Measurements from ENCODE around the gene ADARB1. TPM values are rescaled to one million over a fixed set of nuclear protein-coding genes. Genes with fewer than 3 reads are reported as not detected.

The ADARB1 gene
- total RNA-seq, 1 donor = 18.4 TPM

DNA sequence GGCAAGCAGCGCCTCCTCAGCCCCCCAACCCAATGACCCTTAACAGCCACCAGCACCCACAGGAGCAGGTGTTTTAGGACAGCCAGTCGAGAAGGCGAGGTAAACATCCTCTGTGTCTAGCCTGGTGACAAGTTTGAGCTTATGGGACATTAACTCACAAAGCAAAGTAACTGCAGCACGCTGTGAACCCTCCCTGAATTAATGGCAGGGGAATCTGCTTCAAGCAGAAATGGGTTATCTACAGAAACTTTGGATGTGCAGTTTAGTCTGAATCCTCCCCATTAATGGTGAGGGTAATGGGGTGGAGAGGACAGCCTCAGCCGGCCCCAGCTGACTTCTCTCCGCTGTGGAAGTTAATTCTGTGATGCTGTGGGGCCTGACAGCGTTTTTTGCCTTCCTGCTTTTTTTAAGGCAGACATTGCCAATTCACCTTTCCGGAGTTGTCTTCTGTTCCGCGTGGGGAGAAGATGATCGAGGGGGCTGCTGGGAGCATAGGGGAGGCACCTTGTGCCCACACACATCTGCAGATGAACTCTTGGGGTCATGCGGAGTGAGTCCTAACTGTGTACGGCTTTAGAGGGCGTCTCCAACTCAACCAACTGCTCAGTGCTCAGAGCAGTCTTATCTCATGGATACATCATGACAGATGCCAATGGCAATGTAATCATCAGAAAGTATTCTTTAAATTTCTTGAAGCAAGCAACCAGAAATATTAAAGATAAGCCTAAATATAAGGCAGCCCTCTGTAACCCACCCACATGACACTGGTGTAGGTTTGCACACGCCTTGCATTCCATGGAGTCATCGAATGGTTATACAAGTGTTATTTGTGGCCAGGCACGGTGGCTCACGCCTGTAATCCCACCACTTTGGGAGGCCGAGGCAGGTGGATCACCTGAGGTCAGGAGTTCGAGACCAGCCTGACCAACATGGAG, 172.3 kb downstream of the ADARB1 start:
- H3K4me1 ChIP-seq (ENCODE audit: insufficient read depth, low read length) = no peaks in the 10 kb centered on the region
- H3K4me3 ChIP-seq (ENCODE audit: low read length) = no peak overlapping the region
- peaks cover 7% of the 10 kb centered on the region for H3K9me3 ChIP-seq (ENCODE audit: low read depth, low read length)
- no peaks in the 10 kb centered on the region for H3K27me3 ChIP-seq (ENCODE audit: insufficient read depth, low read length)

DNA sequence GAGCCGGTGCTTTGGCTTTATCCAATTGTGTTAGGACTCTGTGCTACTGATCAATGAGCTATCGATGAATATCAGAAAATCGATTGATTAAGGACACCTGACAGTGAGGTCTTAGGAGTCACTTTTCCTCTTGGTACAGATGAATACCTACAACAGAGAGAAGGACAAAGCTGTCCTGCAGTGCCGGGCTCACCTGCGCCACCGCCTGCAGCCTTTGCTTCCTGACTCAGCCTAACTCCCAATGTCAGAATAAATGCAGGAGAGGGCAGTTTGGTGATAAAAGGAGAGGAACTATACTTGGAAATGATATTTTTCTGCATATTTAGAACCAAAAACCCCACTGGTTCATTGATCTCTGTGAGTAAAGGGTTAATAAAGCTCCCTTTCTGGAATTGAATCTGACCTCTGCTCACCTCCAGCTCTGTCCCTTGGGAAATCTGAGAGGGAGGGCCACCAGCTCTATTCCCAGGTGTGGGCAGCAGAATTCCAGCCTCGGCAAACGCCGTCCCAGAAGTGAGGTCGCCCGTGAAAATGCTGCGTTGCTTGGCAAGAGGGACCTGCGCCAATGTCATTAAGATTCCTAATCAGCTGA, 174.0 kb downstream of the ADARB1 start:
- H3K9me3 ChIP-seq (ENCODE audit: low read depth, low read length) = peaks cover 4% of the 10 kb centered on the region
- H3K27me3 ChIP-seq (ENCODE audit: insufficient read depth, low read length) = no peaks in the 10 kb centered on the region
- H3K4me3 ChIP-seq (ENCODE audit: low read length) = no peak overlapping the region
- no peaks in the 10 kb centered on the region for H3K4me1 ChIP-seq (ENCODE audit: insufficient read depth, low read length)

DNA sequence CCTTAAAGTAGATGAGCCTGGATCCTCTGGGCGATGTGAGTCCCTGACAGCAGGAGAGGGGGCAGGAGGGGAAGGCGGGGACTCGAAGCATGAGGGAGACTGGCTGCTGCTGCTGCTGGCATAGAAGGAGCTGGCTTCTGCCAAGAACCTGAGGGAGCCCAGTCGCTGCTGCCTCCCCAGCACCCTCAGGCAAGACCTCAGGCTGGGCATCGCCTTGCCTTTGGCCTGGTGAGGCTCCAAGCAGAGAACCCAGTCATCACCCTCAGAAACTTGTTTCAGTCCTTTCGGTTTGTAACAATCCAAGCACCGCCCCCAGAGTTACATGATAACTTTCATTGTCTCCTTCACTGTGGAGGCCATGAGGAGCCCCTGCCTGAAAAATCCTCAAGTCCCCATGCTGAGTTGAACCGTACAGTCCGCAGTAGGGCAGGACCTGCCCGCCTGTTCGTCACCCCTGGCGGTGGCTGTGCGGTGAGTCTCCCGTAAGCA, 174.6 kb downstream of the ADARB1 start:
- Histone ChIP-seq H3K4me1 (ENCODE audit: insufficient read depth, low read length) (no peaks in the 10 kb centered on the region), H3K27me3 (ENCODE audit: insufficient read depth, low read length) (no peaks in the 10 kb centered on the region), H3K9me3 (ENCODE audit: low read depth, low read length) (no peaks in the 10 kb centered on the region)

DNA sequence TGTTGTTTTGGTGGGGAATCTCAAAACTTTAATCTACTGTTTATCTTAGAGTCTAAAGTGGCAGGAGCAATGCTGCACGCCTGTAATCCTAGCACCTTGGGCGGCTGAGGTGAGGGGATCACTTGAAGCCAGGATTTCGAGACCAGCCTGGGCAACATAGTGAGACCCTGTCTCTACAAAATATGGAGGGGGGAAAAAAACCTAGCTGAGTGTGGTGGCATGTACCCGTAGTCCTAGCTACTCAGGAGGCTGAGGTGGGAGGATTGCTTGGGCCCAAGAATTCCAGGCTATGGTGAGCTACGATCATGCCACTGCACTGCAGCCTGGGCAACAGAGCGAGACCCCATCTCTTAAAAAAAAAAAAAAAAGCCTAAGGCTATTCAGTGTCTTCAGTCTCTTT, 175.2 kb downstream of the ADARB1 start:
- no peaks in the 10 kb centered on the region for H3K27me3 ChIP-seq (ENCODE audit: insufficient read depth, low read length)
- no peaks in the 10 kb centered on the region for H3K9me3 ChIP-seq (ENCODE audit: low read depth, low read length)
- H3K4me1 ChIP-seq (ENCODE audit: insufficient read depth, low read length) = no peaks in the 10 kb centered on the region
- no peak overlapping the region for H3K4me3 ChIP-seq (ENCODE audit: low read length)

More for the DNA sequence above, 174.6 kb downstream of the ADARB1 start:
- H3K4me3 ChIP-seq (ENCODE audit: low read length) = no peak overlapping the region

DNA sequence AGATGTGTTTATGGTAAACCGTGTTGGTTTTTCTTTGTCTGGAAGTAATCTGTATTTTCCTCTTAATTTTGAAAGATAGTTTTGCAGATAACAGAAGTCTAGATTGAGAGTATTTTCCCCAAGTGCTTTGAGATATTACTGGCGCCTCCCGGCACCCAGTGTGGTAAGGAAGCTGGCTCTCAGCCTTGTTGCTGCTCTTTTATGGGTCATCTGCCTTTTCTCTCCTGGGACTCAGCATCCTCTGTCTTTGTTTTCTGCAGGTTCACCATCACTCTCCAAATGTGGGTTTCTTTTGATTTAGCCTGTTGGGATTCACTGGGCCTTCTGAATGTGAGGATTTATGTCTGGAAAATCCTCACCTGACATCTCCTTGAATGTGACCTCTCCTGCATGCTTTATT, 175.9 kb downstream of the ADARB1 start:
- no peak overlapping the region for H3K4me3 ChIP-seq (ENCODE audit: low read length)

DNA sequence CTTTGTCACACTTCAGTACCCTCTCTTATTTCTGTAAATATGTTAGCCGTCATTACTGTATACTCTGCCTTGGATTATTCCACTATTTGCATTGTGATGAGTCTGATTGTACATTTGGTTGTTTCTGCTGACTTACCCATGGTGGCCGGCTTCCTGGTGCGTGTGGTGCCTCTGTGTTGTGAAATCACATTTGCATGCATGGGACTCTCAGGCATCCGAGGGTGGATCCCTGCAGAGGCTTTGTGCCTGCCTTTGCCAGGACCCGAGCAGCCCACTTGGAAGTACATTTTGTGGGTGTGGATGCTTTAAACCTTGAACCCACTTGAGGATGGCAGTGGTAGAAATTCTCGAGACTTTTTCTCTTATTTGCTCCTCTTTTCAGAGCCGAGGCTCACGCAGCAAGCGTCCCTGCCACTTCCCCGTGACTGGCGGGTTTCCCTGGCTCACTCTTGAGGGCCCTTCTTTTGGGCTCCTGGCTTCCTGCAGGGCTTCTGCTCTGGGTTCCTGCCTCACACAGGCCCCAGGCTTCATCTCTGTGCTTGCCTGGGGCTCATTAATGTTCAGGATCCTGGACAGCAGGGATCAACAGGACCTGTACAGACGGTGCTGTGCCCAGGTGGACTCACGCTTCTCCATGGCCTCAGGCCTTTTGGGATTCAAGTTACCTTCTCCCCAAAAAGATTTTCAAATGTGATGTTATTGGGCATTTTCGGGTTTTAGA, 176.7 kb downstream of the ADARB1 start:
- Histone ChIP-seq H3K27me3 (ENCODE audit: insufficient read depth, low read length) (no peaks in the 10 kb centered on the region), H3K4me1 (ENCODE audit: insufficient read depth, low read length) (no peaks in the 10 kb centered on the region), H3K9me3 (ENCODE audit: low read depth, low read length) (no peaks in the 10 kb centered on the region), H3K4me3 (ENCODE audit: low read length) (no peak overlapping the region)

More for the DNA sequence above, 175.9 kb downstream of the ADARB1 start:
- H3K4me1 ChIP-seq (ENCODE audit: insufficient read depth, low read length) = no peaks in the 10 kb centered on the region
- no peaks in the 10 kb centered on the region for H3K27me3 ChIP-seq (ENCODE audit: insufficient read depth, low read length)
- no peaks in the 10 kb centered on the region for H3K9me3 ChIP-seq (ENCODE audit: low read depth, low read length)

DNA sequence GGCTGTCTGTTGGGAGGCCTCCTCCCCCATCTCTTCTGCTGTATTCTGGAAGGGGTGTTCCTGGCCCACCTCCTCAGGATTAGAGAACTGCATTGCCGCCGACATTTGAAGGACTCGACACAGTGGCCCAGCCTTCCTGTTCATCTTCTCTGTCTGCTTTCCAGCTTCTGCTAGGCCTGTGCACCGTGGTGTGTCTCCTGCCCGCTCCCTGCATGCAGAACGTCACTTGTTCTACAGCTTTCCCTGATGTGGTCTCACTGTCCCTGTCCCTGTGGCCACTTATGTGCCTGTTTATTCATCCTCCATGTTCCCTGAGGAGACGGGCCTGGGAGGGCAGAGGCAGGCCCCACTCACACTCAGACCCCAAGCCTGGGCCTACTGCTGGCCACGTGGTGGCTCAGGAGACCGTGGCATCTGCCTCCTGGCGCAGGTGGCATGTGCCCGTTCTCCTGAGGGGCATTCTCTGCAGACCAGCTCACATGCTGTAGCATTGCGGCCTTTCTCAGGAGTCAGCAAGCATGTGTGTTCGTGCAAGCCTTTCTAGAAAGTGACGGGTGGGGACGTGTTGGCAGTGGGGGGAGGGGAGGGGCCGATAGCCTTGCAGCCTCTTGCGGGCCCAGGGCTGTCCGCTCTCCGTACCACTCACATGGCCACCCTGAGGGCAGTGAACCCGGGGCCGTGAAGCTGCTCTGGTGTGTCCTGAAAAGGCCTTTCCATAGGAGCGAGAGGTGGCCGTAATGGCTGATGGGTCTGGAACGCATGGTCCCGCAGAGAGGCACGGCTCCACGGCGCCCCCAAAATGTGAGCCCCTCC, 177.5 kb downstream of the ADARB1 start:
- H3K27me3 ChIP-seq (ENCODE audit: insufficient read depth, low read length) = no peaks in the 10 kb centered on the region
- H3K4me1 ChIP-seq (ENCODE audit: insufficient read depth, low read length) = peaks cover 7% of the 10 kb centered on the region
- no peak overlapping the region for H3K4me3 ChIP-seq (ENCODE audit: low read length)
- H3K9me3 ChIP-seq (ENCODE audit: low read depth, low read length) = no peaks in the 10 kb centered on the region

DNA sequence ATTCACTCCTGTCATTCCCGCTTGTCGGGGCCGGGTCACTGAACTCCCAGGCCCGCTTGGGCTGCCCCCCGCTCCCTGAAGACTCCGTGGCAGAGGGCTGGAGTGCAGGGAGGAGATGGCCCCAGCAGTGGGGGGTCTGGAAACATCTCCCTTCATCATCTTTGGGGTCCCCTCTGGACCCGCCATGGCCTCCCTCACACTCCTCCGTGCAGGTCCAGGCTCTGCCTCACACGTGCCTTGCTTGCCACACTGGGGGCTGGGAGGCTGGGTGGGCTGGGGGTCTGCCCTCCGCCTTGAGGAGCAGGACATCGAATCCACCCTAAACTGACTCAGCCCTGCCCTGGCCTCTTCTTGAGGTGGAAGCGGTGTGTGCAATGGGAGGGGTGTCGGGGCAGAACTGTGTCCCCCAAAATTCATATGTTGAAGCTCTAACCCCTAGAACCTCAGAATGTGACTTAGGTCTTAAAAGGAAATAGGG, 178.1 kb downstream of the ADARB1 start:
- no peaks in the 10 kb centered on the region for H3K27me3 ChIP-seq (ENCODE audit: insufficient read depth, low read length)
- no peak overlapping the region for H3K4me3 ChIP-seq (ENCODE audit: low read length)
- no peaks in the 10 kb centered on the region for H3K9me3 ChIP-seq (ENCODE audit: low read depth, low read length)
- peaks cover 10% of the 10 kb centered on the region for H3K4me1 ChIP-seq (ENCODE audit: insufficient read depth, low read length)

DNA sequence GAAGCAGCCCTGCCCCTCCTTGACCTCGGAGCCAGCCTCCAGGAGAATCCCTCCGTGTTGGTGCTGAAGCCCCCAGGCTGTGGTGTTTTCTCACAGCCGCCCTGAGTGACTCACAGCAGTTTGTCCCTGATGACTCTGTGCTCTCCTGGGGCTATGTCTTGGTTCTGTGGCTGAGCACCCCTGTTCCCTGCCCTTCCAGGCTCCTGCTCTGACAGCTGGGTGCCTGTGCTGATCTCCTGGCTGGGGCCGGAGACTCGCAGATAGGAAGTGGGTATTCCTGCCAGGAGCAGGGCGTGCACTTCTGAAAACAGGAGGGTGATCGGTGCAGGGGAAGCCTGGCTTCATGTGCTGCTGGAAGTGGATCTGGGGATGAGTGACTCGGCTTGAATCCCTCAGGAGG, 178.8 kb downstream of the ADARB1 start:
- H3K4me3 ChIP-seq (ENCODE audit: low read length) = no peak overlapping the region
- H3K27me3 ChIP-seq (ENCODE audit: insufficient read depth, low read length) = no peaks in the 10 kb centered on the region
- peaks cover 10% of the 10 kb centered on the region for H3K4me1 ChIP-seq (ENCODE audit: insufficient read depth, low read length)
- no peaks in the 10 kb centered on the region for H3K9me3 ChIP-seq (ENCODE audit: low read depth, low read length)

DNA sequence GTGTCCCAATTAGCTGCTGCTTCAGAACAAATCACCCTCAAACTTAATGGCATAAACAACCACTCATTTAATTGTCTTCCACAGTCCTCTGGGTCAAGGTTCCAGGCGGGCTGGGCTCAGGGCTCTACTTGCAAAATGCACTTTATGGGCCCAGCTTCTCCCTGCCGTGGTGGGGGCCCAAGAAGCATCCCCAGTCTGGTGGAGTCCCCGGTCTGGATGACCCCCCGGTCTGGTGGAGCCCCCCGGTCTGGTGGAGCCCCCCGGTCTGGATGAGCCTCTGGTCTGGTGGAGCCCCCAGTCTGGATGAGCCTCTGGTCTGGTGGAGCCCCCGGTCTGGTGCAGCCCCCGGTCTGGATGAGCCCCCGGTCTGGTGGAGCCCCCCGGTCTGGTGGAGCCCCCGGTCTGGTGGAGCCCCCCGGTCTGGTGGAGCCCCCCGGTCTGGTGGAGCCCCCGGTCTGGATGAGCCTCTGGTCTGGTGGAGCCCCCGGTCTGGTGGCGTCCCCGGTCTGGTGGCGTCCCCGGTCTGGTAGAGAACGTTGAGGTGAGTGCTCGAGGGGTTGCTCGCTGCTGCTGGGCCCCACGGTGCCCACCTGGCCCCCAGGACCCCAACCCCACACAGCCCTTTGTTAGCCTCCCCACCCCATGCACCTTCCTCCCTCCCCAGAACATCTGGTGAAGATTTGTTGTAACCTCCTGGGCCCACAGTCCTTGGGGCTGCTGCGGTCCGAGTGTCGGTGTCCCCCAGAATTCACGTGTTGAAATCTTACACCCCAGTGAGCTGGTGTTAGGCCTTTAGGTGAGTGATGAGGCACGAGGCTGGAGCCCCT, 179.5 kb downstream of the ADARB1 start:
- Histone ChIP-seq H3K27me3 (ENCODE audit: insufficient read depth, low read length) (no peaks in the 10 kb centered on the region), H3K4me3 (ENCODE audit: low read length) (no peak overlapping the region), H3K4me1 (ENCODE audit: insufficient read depth, low read length) (peaks cover 10% of the 10 kb centered on the region), H3K9me3 (ENCODE audit: low read depth, low read length) (no peaks in the 10 kb centered on the region)

DNA sequence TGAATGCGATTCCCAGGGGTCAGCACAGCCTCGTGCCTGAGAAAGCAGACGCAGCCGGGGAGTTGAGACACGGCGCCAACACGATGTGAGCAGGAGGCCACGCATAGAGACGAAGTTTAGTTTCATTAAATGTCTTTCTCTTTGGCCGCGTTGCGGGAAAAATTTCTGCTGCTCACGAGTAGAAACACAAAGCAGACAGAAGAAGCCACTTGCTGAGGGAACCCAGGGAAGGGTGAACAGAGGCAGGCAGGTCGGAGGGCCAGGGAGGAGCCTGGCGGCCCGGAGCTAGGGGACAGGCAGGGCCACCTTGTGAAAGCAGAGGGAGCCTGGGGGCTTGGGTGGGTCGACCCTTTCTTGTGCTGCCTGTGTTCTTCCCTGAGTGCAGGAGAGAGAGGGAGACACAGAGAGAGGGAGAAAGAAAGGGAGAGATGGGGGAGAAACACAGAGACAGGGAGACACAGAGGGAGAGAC, 180.1 kb downstream of the ADARB1 start:
- Histone ChIP-seq H3K9me3 (ENCODE audit: low read depth, low read length) (no peaks in the 10 kb centered on the region), H3K27me3 (ENCODE audit: insufficient read depth, low read length) (no peaks in the 10 kb centered on the region), H3K4me3 (ENCODE audit: low read length) (no peak overlapping the region), H3K4me1 (ENCODE audit: insufficient read depth, low read length) (peaks cover 10% of the 10 kb centered on the region)

DNA sequence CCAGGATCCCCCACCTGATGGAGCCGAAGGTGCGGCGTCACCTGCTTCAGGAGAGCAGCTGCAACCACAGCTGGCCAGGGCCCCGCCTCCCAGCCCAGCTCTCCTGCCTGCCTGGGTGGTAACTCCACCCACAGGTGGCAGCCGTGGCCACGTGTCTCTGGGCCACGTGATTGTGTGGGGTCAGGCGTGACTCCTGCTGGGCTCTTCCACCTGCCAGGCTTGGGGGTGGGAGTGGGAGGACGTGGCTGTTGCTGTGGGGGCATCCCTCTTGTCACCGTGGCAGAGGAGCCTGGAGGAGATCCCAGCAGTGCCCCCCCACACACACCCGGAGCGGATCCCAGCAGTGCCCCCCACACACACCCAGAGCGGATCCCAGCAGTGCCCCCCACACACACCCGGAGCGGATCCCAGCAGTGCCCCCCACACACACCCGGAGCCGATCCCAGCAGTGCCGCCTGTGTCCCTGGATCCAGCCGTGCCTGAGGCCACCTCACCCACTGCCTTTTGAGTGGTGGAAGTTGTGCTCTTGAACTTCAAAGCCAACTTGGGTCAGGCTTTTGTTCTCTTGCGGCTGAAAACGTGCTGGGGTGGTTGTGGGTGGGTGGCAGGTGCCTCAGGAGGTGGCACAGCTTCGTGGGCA, 181.1 kb downstream of the ADARB1 start:
- Histone ChIP-seq H3K4me3 (ENCODE audit: low read length) (no peak overlapping the region), H3K4me1 (ENCODE audit: insufficient read depth, low read length) (peaks cover 10% of the 10 kb centered on the region), H3K9me3 (ENCODE audit: low read depth, low read length) (no peaks in the 10 kb centered on the region), H3K27me3 (ENCODE audit: insufficient read depth, low read length) (no peaks in the 10 kb centered on the region)

Measured in mononuclear cell (primary cell).